GM19023 (cell line): Measurements from ENCODE around the gene SYT8.
"Not testable (repeated sequence)": the region's sequence is repeated elsewhere in the genome, so short reads cannot be mapped to it uniquely, and the experiment has no call there.

ENCODE experiments used
- ATAC-seq: cut with Tn5 transposase; IDR thresholded peaks from one replicate; pipeline ENCODE4 v1.9.1; 2021; ENCODE audit warnings: mild to moderate bottlenecking, moderate library complexity; ENCODE audit not compliant: unreplicated experiment

SYT8 gene, protein sequence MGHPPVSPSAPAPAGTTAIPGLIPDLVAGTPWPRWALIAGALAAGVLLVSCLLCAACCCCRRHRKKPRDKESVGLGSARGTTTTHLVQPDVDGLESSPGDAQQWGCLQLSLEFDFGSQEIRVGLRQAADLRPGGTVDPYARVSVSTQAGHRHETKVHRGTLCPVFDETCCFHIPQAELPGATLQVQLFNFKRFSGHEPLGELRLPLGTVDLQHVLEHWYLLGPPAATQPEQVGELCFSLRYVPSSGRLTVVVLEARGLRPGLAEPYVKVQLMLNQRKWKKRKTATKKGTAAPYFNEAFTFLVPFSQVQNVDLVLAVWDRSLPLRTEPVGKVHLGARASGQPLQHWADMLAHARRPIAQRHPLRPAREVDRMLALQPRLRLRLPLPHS

DNA sequence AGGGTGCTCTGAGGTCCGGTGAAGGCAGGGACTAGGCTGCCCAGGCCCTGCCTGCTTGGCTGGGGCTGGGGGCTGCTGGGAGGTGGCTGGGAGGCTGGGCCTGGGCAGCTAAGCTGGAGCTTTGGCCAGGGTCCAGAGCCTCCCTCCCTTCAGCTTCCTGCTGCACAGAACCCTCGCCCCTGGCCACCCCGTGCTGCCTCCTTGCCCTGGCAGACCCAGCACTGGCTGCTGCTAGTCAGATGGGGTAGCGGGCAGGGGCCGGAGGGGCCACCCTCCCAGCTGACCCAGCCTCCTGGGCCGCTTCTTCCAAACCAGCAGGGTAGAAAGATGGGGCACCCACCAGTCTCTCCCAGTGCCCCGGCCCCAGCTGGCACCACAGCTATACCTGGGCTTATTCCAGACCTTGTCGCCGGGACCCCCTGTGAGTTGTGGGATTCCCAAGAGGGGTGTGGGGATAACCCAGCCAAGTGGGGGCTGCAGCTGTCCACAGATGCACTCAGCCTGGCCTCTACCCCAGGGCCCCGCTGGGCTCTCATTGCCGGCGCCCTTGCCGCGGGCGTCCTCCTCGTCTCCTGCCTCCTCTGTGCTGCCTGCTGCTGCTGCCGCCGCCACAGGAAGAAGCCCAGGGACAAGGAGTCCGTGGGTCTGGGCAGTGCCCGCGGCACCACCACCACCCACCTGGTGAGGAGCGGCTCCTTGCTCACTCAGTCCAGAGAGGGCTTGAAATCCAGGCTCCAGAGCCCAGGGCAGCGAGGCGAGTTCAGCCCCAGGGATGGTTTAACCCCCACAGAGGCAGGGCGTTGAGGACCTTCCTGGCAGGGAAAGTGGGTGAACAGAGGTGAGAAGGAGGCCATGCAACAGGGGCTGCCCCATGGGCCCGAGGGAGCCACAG is at the start of gene SYT8:
Gene SYT8, plus strand, starts transcription at position 212 of the 892 bp plus-strand sequence. Its CDS starts 116 bp downstream, at position 328.
- ATAC-seq = no peak

DNA sequence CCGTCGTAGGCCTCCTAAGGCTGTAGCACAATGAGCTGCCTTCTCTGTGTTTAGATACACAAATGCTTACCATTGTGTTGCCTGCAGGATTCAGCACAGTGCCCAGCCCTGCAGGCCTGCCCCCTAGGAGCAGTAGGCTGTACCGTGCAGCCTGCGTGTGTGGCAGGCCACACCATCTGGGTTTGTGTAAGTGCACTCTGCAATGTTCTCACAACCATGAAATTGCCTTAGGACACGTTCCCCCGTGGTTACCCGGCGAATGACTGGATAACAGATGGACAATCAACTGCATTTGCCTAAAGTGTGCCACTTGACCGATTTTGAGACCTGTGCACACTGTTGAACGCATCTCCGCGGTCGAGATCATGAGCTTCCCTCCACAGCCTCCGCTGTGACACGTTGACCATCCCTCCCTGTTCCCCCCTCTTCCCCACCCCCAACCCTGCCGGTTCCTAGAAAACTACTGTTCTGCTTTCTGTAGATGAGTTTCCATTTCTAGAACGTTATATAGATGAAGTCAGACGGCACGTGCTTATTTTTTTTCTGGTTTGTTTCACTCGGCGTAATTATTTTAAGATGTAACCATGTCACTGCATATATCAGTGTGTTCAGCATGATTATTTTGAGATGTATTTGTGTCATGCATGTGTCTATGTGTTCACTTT is 48.9 kb upstream of the SYT8 start:
- ATAC-seq = no peak

DNA sequence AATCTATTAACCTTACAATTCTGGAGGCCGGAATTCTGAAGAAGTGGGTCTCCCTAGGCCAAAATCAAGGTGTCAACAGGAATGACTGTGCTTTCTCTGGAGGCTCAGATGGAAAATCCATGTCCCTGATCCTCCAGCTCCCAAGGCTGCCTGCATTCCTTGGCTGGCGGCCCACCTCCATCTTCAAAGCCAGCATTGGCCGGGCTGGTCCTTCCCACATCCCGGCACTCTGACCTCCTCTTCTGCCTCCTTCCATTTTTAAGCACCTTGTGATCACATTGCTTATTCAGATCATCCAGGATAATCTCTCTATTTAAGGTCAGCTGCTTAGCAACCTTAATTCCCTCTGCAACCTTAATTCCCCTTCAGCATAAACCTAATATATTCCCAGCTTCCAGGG is 48.3 kb upstream of the SYT8 start:
- ATAC-seq = no peak

DNA sequence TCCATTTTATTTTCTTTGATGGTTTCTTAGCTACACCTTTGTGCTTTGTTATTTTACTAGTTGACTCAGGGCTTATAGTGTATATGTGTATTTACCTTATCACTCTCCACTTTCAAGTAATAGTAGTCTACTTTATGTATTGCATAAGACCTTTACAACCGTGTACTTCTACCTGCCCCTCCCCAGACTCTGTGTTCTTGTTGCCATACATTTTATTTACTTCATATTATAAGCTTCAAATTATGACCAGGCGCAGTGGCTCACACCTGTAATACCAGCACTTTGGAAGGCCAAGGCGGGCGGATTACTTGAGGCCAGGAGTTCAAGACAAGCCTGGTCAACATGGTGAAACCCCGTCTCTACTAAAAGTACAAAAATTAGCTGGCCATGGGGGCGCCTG is 42.9 kb upstream of the SYT8 start:
- no peak for ATAC-seq

DNA sequence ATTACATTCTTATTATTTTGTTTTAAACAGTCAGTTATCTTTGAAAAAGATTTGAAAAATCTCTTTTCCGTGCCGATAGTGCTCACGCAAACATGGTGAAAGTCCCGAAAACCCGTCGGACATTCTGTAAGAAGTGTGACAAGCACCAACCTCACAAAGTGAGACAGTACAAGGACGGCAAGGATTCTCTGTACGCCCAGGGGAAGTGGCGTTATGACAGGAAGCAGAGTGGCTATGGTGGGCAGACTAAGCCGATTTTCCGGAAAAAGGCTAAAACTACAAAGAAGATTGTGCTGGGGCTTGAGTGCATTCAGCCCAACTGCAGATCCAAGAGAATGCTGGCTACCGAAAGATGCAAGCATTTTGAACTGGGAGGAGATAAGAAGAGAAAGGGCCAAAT is 42.3 kb upstream of the SYT8 start:
- ATAC-seq = no peak

DNA sequence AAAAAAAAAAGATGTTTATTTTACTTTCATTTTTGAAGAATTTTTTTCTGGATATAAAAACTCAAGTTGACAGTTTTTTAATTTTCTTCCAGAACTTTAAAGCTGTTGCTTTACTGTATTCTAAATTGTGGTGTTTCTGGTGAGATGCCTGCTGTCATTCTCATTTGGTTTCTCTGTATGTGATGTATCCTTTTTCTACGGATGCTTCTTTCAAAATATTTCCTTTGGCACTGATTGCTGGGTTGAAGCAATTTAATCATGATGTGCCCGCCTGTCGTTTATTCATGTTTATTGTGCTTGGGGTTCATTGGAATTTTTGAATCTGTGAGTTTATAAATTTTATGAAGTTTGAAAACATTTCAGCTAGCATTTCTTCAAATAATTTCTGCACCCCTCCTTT is 41.7 kb upstream of the SYT8 start:
- no peak for ATAC-seq

DNA sequence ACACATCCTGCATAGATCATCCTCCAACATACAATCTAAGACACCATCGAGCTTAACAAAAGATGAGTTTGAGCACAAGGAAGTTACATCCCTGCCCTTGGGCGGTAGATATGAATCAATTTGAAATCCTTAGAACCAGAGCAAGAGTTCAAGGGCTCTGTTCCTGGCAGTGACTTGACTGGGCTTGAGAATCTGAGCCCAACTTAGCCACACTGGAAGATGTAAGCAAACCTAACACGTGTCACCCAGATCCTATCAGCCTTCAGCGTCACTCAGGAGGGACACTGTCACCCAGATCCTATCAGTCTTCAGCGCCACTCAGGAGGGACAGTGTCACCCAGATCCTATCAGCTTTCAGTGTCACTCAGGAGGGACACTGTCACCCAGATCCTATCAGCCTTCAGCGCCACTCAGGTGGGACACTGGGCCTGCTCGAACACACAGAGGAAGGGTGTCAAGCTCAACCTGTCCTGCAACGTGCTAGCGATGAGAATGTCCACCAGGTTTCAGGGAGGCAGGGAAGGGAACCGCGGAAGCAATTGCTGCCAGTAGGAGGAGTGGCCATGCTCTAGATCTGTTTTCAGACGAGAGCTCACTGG is 38.3 kb upstream of the SYT8 start:
- no peak for ATAC-seq

DNA sequence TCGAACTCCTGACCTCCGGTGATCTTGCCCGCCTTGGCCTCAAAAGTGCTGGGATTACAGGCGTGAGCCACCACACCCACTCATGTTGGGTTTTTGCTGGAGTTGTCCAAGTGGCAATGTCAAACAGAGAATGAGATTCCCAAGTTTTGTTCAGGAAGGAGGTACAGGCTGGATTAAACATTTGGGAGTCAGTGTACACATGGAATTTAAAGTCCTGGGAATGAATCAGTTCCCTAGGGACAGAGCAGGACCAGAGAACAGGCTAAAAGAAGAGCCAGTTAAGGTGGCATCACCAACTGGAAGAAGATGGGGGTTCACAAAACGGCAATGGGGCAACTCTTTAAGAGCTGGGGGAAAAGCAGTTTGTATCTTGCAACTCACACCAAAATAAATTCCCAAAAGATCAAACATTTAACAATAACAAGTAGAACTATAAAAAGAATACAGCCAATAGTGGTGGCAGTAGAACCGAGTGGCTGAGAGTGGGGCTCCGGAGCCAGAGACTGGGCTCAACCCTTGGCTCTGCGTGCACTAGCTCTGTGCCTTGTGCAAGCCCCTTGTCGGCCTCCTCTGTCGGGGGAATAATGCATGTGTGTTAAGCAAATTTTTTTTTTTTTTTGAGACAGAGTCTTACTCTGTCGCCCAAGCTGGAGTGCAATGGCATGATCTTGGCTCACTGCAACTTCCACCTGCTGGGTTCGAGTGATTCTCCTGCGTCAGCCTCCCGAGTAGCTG is 37.2 kb upstream of the SYT8 start:
- ATAC-seq = no peak

DNA sequence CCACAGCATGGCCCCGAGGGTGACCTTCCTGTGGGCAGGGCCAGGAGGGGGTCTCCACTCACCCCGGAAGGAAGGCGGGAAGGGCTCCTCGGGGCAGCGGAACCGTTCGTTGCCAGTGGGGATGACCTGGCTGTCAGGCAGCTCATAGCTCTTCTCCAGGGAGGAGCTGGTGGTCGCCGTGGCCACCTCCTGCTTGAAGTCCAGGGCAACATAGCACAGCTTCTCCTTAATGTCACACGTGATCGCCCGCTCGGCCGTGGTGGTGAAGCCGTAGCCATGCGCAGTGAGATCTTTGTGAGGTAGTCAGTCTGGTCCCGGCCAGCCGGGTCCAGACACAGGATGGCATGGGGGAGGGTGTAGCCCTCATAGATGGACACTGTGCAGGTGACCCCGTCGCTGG is 31.5 kb upstream of the SYT8 start:
- no peak for ATAC-seq

DNA sequence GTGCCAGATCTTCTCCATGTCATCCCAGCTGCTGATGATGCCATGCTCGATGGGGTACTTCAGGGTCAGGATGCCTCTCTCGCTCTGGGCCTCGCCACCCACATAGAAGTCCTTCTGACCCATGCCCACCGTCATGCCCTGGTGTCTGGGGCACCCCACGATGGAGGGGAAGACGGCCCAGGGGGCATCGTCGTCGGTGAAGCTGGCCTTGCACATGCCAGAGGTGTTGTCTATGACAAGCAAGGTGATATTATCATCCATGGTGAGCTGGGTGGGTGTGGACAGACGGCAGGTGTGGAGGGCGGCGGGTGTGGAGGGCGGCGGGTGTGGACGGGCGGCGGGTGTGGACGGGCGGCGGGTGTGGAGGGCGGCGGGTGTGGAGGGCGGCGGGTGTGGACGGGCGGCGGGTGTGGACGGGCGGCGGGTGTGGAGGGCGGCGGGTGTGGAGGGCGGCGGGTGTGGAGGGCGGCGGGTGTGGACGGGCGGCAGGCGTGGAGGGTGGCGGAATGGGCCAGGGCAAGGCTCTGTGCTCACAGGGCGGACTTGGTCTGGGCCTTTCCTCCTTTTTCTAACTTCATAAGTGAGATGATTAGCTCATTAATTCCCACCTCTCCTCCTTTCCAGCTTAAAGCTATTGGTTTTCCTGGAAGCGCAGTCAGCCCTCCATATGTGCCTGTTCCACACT is 30.8 kb upstream of the SYT8 start:
- ATAC-seq = not testable (repeated sequence)

DNA sequence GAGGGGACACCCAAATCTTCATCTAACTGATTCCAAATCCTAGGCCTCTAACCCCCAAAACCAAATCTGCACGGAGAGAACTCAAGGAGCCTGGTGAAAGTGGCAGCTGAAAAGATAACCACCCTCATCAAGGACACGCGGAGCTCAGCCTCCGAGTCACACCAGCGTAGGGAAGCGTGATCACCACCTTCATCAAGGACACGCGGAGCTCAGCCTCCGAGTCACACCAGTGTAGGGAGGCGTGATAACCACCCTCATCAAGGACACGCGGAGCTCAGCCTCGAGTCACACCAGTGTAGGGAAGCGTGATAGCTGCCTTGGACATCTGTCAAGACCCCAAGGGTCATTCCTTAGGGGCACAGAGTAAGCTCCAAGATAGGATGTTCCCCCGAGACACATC is 29.3 kb upstream of the SYT8 start:
- no peak for ATAC-seq

DNA sequence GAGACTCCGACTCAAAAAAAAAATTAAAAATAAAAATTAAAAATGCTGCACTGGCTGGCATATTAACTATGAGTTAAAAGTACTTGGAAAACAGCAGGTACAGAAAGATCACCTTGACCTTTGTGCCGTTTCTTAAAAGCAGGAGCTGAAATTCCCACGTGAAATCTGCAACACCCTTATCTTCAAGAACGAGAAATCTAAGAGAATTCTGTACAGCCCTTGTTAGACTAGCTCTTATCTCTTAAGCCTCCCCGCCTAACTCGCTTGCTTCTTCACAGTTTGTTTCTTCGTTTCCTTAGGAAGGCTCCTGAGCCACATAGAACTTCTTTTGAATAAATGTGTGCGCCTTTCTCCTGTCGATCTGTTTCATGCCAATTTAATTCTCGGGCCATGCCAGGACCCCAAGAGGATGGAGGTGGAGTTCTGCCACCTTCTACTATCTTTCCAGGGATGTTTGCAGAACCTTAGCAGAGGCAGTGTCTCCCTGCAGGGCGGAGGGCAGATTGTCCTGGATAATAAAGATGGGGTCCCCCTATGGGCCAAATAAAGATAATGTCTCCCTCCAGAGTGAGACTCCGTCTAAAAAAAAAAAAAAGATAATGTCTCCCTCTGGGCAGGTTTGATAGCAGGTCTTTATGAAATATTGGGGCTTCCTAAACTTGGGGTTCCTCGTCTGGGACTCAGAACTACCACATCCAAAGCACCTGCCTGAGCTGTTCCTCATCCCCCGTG is 27.4 kb upstream of the SYT8 start:
- no peak for ATAC-seq

DNA sequence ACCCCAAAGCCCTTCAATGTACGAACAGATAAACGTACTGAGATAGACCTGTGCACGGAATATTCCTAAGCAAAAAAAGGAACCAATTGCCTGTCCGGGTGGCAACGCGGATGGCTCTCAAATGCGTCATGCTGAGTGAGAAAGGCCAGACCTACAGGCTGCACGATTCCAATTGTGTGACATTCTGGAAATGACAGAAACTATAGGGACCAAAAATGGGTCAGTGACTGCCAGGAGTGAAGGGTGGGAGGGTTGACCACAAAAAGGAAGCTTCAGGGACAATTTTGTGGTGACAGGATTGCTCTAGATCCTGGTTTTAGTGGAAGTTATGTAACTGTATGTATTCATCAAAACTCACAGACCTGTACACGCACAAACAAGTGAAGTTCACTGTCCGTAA is 24.0 kb upstream of the SYT8 start:
- no peak for ATAC-seq

DNA sequence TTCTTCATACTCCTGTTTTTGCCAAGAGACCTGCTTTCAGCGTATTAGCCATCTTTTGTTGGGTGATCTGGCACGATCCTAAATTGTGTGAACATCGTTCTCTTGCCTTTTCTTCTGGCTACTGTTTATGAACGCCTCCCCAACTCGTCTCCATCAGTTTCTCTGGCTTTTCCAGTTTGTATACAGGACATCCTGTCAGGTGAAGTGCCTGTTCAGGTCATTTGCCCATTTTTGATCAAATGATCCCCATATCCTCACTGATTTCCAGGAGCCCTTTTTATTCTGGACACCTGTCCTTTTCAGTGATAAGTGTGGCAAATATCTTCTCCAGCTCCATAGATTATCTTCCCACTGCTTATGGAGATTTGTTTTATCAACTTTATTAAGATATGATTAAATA is 22.5 kb upstream of the SYT8 start:
- ATAC-seq = no peak

DNA sequence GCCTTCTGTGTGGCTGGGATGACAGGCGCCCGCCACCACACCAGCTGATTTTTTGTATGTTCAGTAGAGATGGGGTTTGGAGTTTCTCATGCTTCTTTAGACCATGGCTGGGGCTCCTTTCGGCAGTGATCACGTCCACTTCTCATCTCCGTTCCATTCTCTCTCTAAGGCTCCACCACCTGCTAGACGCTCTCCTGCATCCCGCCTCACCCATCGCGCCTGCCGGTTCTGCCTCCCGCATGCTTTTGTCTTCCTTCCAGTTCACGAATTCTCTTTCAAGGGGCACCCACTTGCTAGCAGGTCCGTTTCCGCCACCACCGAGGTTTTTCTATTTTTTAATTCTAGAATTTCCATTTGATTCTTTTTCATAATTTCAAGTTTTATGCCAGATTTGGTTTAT is 22.0 kb upstream of the SYT8 start:
- ATAC-seq = no peak

DNA sequence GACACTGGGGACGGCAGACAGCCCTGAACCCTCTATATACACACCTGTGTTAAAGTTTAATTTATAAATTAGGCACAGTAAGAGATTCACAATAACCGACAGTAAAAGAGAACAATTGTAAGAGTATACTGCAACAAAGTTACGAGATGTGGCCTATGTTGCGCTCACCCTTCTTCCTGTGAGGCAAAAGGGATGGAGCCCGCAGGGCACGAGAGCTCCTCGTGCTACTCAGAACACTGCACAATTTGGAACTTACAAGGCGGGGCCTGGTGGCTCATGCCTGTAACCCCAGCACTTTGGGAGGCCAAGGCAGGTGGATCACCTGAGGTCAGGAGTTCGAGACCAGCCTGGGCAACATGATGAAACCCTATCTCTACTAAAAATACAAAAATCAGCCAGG is 21.4 kb upstream of the SYT8 start:
- ATAC-seq = not testable (repeated sequence)

DNA sequence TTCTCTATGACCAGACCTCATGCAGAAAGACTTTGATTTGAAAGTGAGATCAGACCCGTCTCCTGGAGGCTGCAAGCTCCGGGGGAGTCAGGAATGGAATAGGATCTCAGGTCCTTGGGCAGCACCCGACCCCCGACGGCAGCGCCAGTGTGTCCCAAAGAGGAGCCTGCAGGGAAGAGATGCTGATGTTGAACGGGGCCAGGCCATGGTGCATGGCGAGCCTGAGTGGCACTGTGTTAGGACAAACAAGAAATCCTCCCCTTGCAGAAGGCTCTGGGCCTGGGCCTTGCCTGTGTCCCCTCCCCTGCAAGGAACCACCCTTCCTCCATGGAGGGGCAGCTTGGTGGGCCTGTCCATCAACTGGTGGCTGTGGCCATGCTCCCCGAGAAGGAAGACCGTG is 20.1 kb upstream of the SYT8 start:
- ATAC-seq = no peak

DNA sequence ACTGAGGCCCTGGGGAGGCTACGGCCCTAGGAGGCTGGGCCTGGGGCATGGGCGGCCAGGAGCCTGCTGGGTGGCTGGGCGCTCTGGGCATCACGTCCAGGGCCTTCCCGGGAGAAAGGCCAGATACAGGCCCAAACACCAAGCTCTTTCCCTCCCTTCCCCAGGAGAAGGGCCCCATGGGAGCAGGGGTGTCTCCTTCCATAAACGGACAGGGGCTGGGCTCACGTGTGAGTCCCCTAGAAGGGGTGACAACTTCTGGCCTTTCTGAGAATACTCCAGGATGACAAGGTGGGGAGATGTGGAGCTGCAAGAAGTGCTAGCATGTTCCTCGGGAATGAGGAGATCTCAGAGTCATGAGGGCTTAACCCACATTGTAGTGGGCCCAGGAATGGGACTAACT is 19.5 kb upstream of the SYT8 start:
- no peak for ATAC-seq

DNA sequence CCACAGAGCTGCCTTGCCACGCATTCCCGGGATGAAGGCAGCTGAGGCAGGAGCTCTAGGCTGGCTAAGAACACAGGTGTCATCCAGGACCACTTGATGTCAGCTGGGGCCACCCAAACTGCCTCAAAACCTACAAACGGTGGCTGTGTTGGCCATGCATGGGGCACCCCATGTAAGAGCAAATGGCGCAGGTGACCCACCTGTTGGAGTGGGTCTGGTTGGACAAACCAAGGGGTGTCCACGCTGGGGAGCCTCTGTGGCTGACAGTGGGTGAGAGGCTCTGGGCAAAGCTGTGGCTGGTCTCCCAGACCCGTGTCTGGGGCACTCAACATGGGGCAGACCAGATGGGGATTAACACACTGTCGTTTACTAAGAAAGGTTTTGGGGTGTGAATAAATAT is 19.0 kb upstream of the SYT8 start:
- ATAC-seq = no peak
